Loucy (cell line): ENCODE data around the gene EP300.
"Not testable (repeated sequence)": the region's sequence is repeated elsewhere in the genome, so short reads cannot be mapped to it uniquely, and the experiment has no call there.

Experiments
- H2AFZ ChIP-seq: fragments of 200-600 bp; sonication (generic); 2 replicates; pipeline ENCODE4 v1.6.0; 2016; ENCODE audit warnings: antibody characterized with exemption, mild to moderate bottlenecking, low read length, moderate library complexity
- H3F3A ChIP-seq: fragments of 200-600 bp; 2 replicates; pipeline ENCODE4 v1.6.0; 2016; ENCODE audit warnings: antibody characterized with exemption, low read depth, mild to moderate bottlenecking
- H3K27me3 ChIP-seq: fragments of 200-600 bp; sonication (generic); 2 replicates; pipeline ENCODE4 v1.6.1; 2014; ENCODE audit warnings: low read length, mild to moderate bottlenecking; ENCODE audit not compliant: insufficient read depth, poor library complexity, severe bottlenecking
- H3K36me3 ChIP-seq: fragments of 200-600 bp; sonication (generic); 2 replicates; pipeline ENCODE4 v1.6.1; 2016; ENCODE audit warnings: low read length; ENCODE audit not compliant: insufficient read depth
- H3K4me1 ChIP-seq: fragments of 200-600 bp; sonication (generic); 2 replicates; pipeline ENCODE4 v1.5.1; 2014; ENCODE audit warnings: low read length, mild to moderate bottlenecking; ENCODE audit not compliant: insufficient read depth, poor library complexity, severe bottlenecking
- H3K4me2 ChIP-seq: fragments of 200-600 bp; sonication (generic); 2 replicates; pipeline ENCODE4 v1.6.0; 2014; ENCODE audit warnings: antibody characterized with exemption, low read length, low read depth, mild to moderate bottlenecking; ENCODE audit not compliant: poor library complexity, severe bottlenecking
- H3K4me3 ChIP-seq: fragments of 200-600 bp; sonication (generic); 2 replicates; pipeline ENCODE4 v1.5.1; 2014; ENCODE audit warnings: low read length, mild to moderate bottlenecking, mixed read lengths; ENCODE audit not compliant: poor library complexity, severe bottlenecking
- H3K79me2 ChIP-seq: fragments of 200-600 bp; sonication (generic); 2 replicates; pipeline ENCODE4 v1.6.1; 2014; ENCODE audit warnings: low read length; ENCODE audit not compliant: insufficient read depth
- H3K9ac ChIP-seq: fragments of 200-600 bp; sonication (generic); 2 replicates; pipeline ENCODE4 v1.6.0; 2014; ENCODE audit warnings: mild to moderate bottlenecking, low read depth, low read length, moderate library complexity; ENCODE audit not compliant: poor library complexity, severe bottlenecking
- H3K9me2 ChIP-seq: fragments of 200-600 bp; sonication (generic); replicated peaks from 2 replicates; pipeline ENCODE4 v1.6.1; 2016; ENCODE audit warnings: low read depth, low read length, mixed read lengths
- H3K9me3 ChIP-seq: fragments of 200-600 bp; sonication (generic); 2 replicates; pipeline ENCODE4 v1.6.1; 2014; ENCODE audit warnings: mild to moderate bottlenecking, antibody characterized with exemption, low read length, low read depth; ENCODE audit not compliant: insufficient read depth
- H4K20me1 ChIP-seq: fragments of 200-600 bp; sonication (generic); 2 replicates; pipeline ENCODE4 v1.6.0; 2014; ENCODE audit warnings: antibody characterized with exemption, low read length, mild to moderate bottlenecking; ENCODE audit not compliant: insufficient read depth, poor library complexity, severe bottlenecking
- EZH2phosphoT487 ChIP-seq: fragments of 200-600 bp; IDR thresholded peaks from 2 replicates; pipeline ENCODE4 v1.6.1; 2018; ENCODE audit warnings: antibody characterized with exemption, mild to moderate bottlenecking, moderate library complexity, borderline replicate concordance
- TF ChIP-seq, protein P1 (sequence below): fragments of 200-600 bp; sonication (generic); conservative IDR thresholded peaks from 2 replicates; pipeline ENCODE4 v1.5.1; 2014; ENCODE audit warnings: mild to moderate bottlenecking, antibody characterized with exemption, low read length

EP300 gene

DNA sequence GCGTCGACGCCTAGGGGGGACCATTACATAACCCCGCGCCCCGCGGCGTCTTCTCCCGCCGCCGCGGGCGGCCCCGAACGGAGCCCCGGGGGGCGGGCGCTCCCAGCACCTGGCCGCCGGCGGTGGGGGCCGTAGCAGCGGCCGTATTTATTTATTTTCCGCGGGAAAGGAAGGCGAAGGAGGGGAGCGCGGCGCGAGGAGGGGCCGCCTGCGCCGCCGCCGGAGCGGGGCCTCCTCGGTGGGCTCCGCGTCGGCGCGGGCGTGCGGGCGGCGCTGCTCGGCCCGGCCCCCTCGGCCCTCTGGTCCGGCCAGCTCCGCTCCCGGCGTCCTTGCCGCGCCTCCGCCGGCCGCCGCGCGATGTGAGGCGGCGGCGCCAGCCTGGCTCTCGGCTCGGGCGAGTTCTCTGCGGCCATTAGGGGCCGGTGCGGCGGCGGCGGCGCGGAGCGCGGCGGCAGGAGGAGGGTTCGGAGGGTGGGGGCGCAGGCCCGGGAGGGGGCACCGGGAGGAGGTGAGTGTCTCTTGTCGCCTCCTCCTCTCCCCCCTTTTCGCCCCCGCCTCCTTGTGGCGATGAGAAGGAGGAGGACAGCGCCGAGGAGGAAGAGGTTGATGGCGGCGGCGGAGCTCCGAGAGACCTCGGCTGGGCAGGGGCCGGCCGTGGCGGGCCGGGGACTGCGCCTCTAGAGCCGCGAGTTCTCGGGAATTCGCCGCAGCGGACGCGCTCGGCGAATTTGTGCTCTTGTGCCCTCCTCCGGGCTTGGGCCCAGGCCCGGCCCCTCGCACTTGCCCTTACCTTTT is at the start of gene EP300:
TSS of gene EP300 (plus strand) at position 570 of the 795 bp plus-strand sequence. CDS start 413 bp downstream, outside the sequence.
- Histone ChIP-seq H4K20me1 (peaks cover 48% of the 10 kb centered on the region), H3K4me3 (peak within 1 kb of the TSS; percentile 86), H3K36me3 (no peaks in the 10 kb centered on the region), H3K9ac (peak within 1 kb of the TSS; percentile 95), H3K9me3 (no peaks in the 10 kb centered on the region), H3K27me3 (no peaks in the 10 kb centered on the region), H3K9me2 (no peaks in the 10 kb centered on the region), H3F3A (no peaks in the 10 kb centered on the region), H3K79me2 (peaks cover 50% of the 10 kb centered on the region), H2AFZ (peak within 1 kb of the TSS; percentile 87), H3K4me2 (peak within 1 kb of the TSS; percentile 88), H3K4me1 (peaks cover 31% of the 10 kb centered on the region)
- no peak for TF ChIP-seq EZH2phosphoT487
- TF ChIP-seq, protein P1, sequence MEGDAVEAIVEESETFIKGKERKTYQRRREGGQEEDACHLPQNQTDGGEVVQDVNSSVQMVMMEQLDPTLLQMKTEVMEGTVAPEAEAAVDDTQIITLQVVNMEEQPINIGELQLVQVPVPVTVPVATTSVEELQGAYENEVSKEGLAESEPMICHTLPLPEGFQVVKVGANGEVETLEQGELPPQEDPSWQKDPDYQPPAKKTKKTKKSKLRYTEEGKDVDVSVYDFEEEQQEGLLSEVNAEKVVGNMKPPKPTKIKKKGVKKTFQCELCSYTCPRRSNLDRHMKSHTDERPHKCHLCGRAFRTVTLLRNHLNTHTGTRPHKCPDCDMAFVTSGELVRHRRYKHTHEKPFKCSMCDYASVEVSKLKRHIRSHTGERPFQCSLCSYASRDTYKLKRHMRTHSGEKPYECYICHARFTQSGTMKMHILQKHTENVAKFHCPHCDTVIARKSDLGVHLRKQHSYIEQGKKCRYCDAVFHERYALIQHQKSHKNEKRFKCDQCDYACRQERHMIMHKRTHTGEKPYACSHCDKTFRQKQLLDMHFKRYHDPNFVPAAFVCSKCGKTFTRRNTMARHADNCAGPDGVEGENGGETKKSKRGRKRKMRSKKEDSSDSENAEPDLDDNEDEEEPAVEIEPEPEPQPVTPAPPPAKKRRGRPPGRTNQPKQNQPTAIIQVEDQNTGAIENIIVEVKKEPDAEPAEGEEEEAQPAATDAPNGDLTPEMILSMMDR, result 0 out of 2 replicates have a peak, but pooled peaks have one; percentile 12

DNA sequence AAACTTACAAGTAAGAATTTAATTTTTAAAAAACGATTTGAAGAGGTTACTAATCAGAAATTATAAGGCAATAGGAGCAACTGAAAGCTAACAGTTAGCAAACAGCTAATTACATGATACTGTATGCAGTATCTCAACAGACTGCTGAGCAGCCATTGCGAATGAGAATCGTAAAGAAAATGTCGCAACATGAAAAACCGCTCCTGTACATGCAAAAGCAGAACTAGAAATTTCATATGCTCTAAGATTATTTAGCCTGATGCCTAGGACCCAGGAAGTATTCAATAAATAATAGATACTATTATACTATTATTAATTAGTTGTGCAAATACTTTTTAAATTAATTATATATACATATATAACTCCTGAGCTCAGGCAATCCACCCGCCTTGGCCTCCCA is 48.7 kb upstream of the EP300 start:
- Histone ChIP-seq H3K9me2 (no peaks in the 10 kb centered on the region), H3K9ac (no peak overlapping the region), H3K4me2 (no peak overlapping the region), H4K20me1 (no peaks in the 10 kb centered on the region), H3K36me3 (no peaks in the 10 kb centered on the region), H2AFZ (no peak overlapping the region), H3F3A (no peaks in the 10 kb centered on the region), H3K9me3 (no peaks in the 10 kb centered on the region), H3K4me1 (no peaks in the 10 kb centered on the region), H3K4me3 (no peak overlapping the region), H3K27me3 (no peaks in the 10 kb centered on the region), H3K79me2 (no peaks in the 10 kb centered on the region)
- TF ChIP-seq, protein P1, result no peak
- no peak for TF ChIP-seq EZH2phosphoT487

DNA sequence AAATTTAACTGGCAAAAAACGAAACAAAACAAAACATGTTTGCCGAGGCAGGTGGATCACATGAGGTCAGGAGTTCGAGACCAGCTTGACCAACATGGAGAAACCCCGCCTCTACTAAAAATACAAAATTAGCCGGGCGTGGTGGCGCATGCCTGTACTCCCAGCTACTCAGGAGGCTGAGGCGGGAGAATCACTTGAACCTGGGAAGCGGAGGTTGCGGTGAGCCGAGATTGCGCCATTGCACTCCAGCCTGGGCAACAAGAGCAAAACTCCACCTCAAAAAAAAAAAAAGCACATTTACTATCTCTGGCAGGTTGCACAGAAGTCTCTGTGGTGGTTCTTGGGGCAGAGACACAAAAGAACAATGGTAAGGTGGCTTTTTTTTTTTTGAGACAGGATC is 46.8 kb upstream of the EP300 start:
- H3K9ac ChIP-seq, H3K4me3 ChIP-seq, H3K36me3 ChIP-seq, H3K9me2 ChIP-seq, H2AFZ ChIP-seq, H4K20me1 ChIP-seq, H3F3A ChIP-seq, H3K27me3 ChIP-seq, H3K9me3 ChIP-seq, H3K79me2 ChIP-seq, H3K4me2 ChIP-seq, H3K4me1 ChIP-seq: not testable (repeated sequence)

DNA sequence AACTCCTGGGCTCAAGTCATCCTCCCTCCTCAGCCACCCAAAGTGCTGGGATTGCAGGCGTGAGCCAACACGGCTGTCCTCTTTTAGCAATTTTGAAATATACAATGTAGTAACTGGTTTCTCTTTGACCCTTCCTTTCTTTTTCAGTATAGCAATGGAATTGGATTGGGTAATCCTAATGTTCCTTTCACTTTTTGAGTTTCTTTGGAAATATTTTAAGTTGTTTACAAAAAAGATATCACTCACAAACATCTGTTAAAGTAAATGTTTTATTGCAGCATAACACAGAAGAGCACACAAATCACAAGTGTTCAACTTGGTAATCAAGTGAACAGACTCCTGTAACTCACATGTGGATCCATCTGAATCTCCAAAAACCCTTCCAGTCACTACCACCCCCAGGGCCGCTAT is 44.6 kb upstream of the EP300 start:
- Histone ChIP-seq H3K4me1 (no peaks in the 10 kb centered on the region), H3K36me3 (no peaks in the 10 kb centered on the region), H3K9me2 (no peaks in the 10 kb centered on the region), H3K9ac (no peak overlapping the region), H3K79me2 (no peaks in the 10 kb centered on the region), H3K4me2 (no peak overlapping the region), H3K9me3 (no peaks in the 10 kb centered on the region), H2AFZ (no peak overlapping the region), H3K4me3 (no peak overlapping the region), H3K27me3 (no peaks in the 10 kb centered on the region), H4K20me1 (no peaks in the 10 kb centered on the region), H3F3A (no peaks in the 10 kb centered on the region)
- TF ChIP-seq, protein P1, result no peak
- TF ChIP-seq EZH2phosphoT487, result no peak

DNA sequence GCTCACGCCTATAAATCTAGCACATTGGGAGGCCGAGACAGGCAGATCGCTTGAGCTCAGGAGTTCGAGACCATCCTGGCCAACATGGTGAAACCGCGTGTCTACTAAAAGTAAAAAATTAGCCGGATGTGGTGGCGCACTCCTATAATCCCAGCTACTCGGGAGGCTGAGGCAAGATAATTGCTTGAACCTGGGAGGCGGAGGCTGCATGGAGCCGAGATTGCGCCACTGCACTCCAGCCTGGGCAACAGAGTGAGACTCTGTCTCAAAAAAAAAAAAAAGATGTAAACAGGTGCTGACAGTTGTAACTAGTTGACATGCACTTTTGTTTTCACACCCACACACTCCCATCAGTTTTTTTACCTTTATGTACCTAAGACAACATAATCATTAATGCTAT is 44.0 kb upstream of the EP300 start:
- H3K9me2 ChIP-seq, H3K4me1 ChIP-seq, H3K9ac ChIP-seq, H3K27me3 ChIP-seq, H3K4me2 ChIP-seq, H2AFZ ChIP-seq, H3K79me2 ChIP-seq, H3K4me3 ChIP-seq, H4K20me1 ChIP-seq, H3F3A ChIP-seq, H3K36me3 ChIP-seq, H3K9me3 ChIP-seq: not testable (repeated sequence)
